AG09309 (cell line): ENCODE measurements around the gene PPP6R2.

ENCODE experiments used
- DNase-seq: peaks from one replicate; pipeline ENCODE4 v3.0.0-alpha.2; 2010; ENCODE audit warnings: low read depth
- H3K4me3 ChIP-seq: 2 replicates; pipeline ENCODE4 v1.5.1; 2011; ENCODE audit warnings: mild to moderate bottlenecking, low read depth, low read length, moderate library complexity; ENCODE audit not compliant: control insufficient read depth
- TF ChIP-seq, protein P1 (sequence below): IDR thresholded peaks from 2 replicates; pipeline ENCODE4 v1.5.1; 2011; ENCODE audit warnings: mild to moderate bottlenecking, low read depth, low read length, inconsistent platforms; ENCODE audit not compliant: insufficient read depth, control insufficient read depth; ENCODE audit errors: missing control alignments

Gene PPP6R2

DNA sequence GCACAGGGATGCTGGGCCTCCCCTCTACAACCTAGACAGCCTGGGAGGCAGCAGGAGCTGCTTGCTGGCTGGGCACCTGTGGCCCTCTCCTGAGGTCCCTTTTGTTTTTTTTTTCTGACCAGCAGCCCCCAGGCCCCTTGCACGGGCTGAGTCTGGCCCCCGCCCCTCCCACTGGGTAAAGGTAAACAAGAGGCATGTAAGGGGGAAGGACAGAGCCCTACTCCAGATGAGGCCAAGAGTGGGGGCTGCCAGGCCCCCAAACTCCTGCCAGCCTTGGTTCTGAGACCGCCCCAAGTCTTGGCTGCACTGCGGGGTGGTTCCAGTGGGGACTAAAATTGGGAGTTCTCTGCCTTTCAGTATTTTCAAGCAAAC, 44.9 kb upstream of the PPP6R2 start:
- no peak overlapping the region for H3K4me3 ChIP-seq
- TF ChIP-seq, protein P1, sequence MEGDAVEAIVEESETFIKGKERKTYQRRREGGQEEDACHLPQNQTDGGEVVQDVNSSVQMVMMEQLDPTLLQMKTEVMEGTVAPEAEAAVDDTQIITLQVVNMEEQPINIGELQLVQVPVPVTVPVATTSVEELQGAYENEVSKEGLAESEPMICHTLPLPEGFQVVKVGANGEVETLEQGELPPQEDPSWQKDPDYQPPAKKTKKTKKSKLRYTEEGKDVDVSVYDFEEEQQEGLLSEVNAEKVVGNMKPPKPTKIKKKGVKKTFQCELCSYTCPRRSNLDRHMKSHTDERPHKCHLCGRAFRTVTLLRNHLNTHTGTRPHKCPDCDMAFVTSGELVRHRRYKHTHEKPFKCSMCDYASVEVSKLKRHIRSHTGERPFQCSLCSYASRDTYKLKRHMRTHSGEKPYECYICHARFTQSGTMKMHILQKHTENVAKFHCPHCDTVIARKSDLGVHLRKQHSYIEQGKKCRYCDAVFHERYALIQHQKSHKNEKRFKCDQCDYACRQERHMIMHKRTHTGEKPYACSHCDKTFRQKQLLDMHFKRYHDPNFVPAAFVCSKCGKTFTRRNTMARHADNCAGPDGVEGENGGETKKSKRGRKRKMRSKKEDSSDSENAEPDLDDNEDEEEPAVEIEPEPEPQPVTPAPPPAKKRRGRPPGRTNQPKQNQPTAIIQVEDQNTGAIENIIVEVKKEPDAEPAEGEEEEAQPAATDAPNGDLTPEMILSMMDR: no peak
- DNase-seq: no peak

DNA sequence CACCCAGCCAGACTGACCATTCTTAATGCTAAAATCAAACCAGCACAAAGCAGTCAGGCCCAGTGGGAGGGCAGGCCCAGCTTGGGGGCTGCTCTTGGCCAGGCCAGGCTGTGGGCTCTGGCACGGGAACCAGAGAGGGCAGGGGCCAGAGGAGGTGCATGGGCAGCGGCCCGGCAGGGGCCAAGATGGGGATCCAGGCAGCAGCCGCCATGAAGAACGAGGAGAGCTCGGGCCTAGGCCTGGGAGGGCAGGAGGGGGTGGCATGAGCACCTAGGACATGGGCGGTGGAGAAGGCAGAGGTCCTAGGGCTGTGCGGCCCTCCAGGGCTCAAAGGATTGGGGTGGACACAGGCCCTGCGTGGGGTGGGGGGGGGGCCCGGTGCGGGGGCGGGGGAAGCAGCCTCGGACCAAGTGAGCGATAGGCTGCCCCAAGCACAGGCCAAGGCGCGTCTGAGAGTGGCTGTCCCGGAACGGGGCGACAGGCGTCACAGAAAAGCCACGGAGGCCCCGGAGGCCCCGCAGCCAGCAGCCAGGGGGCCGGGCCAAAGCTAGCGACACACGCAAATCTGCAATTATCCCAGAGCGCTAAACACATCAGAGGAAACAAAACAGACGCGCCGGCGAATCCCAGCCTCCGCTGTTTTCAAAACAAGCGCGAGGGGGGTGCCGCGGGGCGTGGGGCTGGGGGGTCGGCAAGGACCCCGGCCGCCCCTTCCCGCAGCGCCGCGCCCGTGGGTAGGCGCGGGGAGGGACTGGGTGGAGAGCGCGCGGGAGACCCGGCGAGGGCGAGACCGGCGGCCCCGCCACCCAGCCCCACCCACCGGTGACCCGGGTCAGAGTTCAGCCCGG, 44.0 kb upstream of the PPP6R2 start:
- TF ChIP-seq, protein P1: no peak
- DNase-seq: no peak
- no peak overlapping the region; the same call in 1 of the 2 replicates for H3K4me3 ChIP-seq

DNA sequence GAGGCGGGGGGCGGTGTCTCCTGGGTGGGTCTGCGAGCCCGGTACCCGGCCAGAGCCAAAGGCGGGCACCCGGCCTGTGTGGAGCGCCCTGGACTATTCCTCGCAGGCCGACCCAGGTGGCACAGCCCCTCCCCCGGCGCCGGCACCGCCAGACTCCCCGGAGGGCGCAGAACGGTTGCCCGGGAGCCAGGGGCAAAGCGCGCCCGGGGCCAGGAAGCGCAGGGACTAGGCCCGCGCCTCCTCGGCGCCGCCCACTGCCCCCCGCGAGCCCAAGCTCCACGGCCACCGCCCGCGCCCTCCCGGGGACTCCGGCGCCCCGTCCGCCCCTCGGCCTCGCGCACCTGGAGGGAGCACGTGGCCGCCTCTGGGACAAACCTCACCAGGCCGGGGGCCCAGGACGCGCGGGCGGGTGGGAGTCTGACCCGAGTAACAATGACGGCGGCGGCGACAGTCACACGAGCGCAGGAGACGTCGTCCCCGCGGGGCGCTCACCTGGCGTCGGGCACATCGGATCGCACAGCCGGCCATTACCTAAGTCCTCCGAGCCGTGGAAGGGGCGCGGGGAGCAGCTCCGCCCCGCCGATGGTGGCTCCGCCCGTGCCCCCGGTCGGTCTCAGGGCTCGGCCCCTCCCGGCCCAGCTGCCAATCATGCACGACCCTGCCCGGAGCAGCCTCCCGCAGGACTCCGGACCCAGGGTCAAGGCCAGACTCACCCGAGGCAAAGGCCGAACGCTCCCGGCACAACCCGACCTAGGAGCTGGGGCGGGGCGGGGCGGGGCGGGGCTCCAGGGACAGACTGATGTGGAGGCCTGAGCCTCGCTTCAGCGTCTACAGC, 43.1 kb upstream of the PPP6R2 start:
- TF ChIP-seq, protein P1: no peak
- no peak for DNase-seq
- H3K4me3 ChIP-seq: no peak overlapping the region; the same call in 1 of the 2 replicates

DNA sequence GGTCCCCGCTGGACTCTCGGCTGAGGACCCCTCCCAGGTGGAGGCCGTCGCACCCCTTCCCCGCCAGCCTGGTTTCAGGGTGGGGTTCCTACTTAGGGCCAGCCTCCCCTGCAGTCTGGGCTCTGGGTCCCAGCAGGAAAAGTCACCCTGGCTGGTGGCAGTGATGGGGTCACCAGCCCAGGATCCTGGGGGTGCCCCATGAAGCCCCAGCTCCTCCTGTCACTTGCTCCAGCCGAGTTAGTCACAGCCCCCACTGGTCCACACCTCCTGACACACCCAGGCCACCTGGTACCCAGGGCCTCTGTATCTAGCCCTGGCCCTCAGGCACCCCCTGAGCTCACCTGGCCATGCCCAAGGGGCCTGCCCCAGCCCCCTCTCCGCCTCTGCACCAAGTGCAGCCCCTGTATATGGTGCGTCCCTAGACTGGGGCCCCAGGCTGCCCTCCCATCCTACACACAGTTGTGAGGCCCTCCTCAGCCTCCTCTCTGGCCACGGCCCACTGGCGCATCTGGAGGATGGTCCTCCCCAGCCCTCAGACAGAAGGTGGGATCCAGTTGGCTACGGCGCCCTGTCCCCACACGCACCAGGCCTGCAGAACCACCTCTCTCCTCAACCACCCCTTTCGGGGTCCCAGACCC, 42.4 kb upstream of the PPP6R2 start:
- TF ChIP-seq, protein P1: no peak
- H3K4me3 ChIP-seq: no peak overlapping the region
- DNase-seq: no peak

DNA sequence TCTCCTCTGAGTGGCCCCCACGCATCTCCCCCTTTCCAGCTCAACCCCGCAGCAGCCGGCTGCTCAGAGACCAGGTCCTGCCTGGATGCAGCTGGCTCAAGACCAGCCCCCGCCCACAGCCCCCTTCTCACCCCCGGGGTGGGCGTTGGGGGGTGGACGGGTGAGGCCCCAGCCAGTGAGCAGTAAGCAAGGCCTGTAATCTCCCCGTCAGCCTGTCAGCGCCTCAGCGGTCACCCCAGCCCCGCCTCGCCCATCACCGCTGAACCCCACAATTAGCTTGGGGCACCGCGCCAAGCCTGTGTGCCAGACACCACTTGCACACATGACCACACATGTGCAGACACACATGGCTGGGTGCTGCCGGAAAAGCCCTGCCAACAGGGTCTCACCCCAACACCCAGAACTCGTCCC, 41.5 kb upstream of the PPP6R2 start:
- DNase-seq: no peak

DNA sequence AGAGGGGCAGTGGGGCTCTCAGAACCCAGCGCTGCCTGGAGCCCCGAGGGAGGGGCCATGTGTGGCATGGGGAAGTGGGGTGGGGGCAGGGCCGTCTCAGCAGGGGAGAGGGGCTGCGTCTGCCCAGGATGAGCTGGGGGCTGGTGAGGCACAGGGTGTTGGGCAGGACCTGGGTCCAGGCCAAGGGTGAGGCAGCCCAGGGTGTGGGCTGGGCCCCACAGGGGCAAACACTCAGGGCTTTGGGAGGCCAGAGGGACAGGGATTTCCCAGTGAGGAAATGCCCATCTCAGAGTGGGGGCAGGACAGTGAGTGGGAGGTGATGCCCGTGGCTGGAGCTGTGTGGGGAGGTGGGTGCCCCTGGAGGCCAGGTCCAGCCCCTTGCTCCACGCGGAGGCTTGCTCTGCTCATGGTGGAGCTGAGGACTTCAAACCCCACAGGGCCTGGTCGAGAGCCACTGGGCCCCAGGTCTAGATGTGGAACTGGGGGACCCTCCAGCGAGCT, 41.0 kb upstream of the PPP6R2 start:
- TF ChIP-seq, protein P1: no peak
- no peak for DNase-seq
- H3K4me3 ChIP-seq: no peak overlapping the region

More for the DNA sequence above, 41.5 kb upstream of the PPP6R2 start:
- TF ChIP-seq, protein P1: no peak
- no peak overlapping the region for H3K4me3 ChIP-seq
